ENCODE results near the gene PLAAT2.
"Not testable (repeated sequence)": the region's sequence is repeated elsewhere in the genome, so short reads cannot be mapped to it uniquely, and the experiment has no call there.

PLAAT2 gene

GRCh38 chr11:63549411-63549810 is 13.8 kb downstream of the PLAAT2 start:
- DNase-seq (ENCODE audit: low read depth), result no peak

GRCh38 chr11:63548178-63548577 is 15.0 kb downstream of the PLAAT2 start:
- no peak for DNase-seq (ENCODE audit: low read depth)

- DNase-seq (ENCODE audit: low read depth), result no peak
Measured at GRCh38 chr11:63547061-63547460, 16.1 kb downstream of the PLAAT2 start.

- DNase-seq (ENCODE audit: low read depth), result no peak
Measured at GRCh38 chr11:63543711-63544110, 19.5 kb downstream of the PLAAT2 start.

GRCh38 chr11:63542506-63542905 is 20.7 kb downstream of the PLAAT2 start:
- not testable (repeated sequence) for DNase-seq (ENCODE audit: low read depth)

GRCh38 chr11:63537293-63538101 is 25.7 kb downstream of the PLAAT2 start:
- no peak for DNase-seq (ENCODE audit: low read depth)

GRCh38 chr11:63536669-63537292 is 26.4 kb downstream of the PLAAT2 start, which contains the start of gene PLAAT4:
PLAAT4 (plus strand) TSS chr11:63536808; CDS start chr11:63536869, 61 bp downstream.
- DNase-seq (ENCODE audit: low read depth), result no peak

GRCh38 chr11:63535734-63536133 is 27.4 kb downstream of the PLAAT2 start:
- DNase-seq (ENCODE audit: low read depth), result no peak

- no peak for DNase-seq (ENCODE audit: low read depth)
Measured at GRCh38 chr11:63534895-63535461, 28.2 kb downstream of the PLAAT2 start.

- no peak for DNase-seq (ENCODE audit: low read depth)
Measured at GRCh38 chr11:63534076-63534475, 29.1 kb downstream of the PLAAT2 start.

GRCh38 chr11:63532799-63533475 is 30.2 kb downstream of the PLAAT2 start:
- no peak for DNase-seq (ENCODE audit: low read depth)

- DNase-seq (ENCODE audit: low read depth), result no peak
Measured at GRCh38 chr11:63532117-63532516, 31.1 kb downstream of the PLAAT2 start.

GRCh38 chr11:63531074-63531792 is 31.9 kb downstream of the PLAAT2 start:
- not testable (repeated sequence) for DNase-seq (ENCODE audit: low read depth)

GRCh38 chr11:63530021-63530420 is 33.2 kb downstream of the PLAAT2 start:
- DNase-seq (ENCODE audit: low read depth), result no peak

- DNase-seq (ENCODE audit: low read depth), result not testable (repeated sequence)
Measured at GRCh38 chr11:63529373-63529772, 33.8 kb downstream of the PLAAT2 start.

- not testable (repeated sequence) for DNase-seq (ENCODE audit: low read depth)
Measured at GRCh38 chr11:63528729-63529278, 34.4 kb downstream of the PLAAT2 start.

GRCh38 chr11:63528156-63528555 is 35.0 kb downstream of the PLAAT2 start:
- DNase-seq (ENCODE audit: low read depth), result not testable (repeated sequence)

GRCh38 chr11:63527667-63528066 is 35.5 kb downstream of the PLAAT2 start:
- DNase-seq (ENCODE audit: low read depth), result no peak

- DNase-seq (ENCODE audit: low read depth), result no peak
Measured at GRCh38 chr11:63523151-63523550, 40.0 kb downstream of the PLAAT2 start.

GRCh38 chr11:63521896-63522295 is 41.3 kb downstream of the PLAAT2 start:
- DNase-seq (ENCODE audit: low read depth), result no peak

GRCh38 chr11:63520606-63521170 is 42.5 kb downstream of the PLAAT2 start:
- DNase-seq (ENCODE audit: low read depth), result no peak

Data from activated T-cell treated with anti-CD3 and anti-CD28 coated beads for 24 hours (primary cell).